HG03025 (cell line): ENCODE measurements around the gene ARMC3.
"Not testable (repeated sequence)": the region's sequence is repeated elsewhere in the genome, so short reads cannot be mapped to it uniquely, and the experiment has no call there.

ENCODE experiments used
- ATAC-seq: cut with Tn5 transposase; IDR thresholded peaks from one replicate; pipeline ENCODE4 v1.9.1; 2021; ENCODE audit warnings: mild to moderate bottlenecking, moderate library complexity; ENCODE audit not compliant: unreplicated experiment, low FRiP score

Gene ARMC3

DNA sequence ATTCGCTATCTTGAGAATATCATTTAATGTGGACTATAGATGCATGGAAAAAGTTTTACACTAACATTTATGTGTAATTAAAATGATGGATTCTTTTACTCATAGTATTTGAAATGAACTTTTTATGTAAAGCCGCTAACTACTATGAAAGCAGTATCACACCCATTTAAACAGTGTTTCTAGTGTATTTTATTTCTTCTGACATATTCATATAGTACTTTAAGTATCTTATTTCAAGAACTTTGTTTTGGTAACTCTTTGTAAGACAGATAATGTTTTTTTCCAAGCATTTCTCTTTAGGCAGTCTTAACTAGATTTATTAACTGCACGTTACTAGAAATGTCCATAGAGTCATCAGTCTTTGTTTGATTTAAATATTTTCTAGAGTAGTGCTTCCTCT is 12.5 kb upstream of the ARMC3 start:
- ATAC-seq: no peak

DNA sequence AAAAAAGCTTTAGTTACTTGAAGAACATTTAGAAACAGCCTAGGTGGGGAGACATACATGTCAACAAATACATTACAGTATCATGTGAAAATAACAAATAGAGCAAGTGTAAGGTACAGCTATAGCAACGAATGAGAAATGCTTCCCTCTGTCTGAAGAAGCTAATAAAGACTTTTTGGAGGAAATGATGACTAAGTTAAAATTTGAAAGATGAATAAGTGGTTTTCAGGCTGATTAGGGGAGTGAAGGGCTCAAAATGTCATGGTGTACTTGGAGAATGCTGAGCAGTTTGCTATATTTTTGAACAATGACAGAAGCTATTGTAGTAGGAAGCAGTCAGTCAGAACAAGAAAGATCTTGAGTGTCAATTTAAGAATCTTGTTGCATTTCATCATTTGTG is 2.8 kb upstream of the ARMC3 start:
- no peak for ATAC-seq

DNA sequence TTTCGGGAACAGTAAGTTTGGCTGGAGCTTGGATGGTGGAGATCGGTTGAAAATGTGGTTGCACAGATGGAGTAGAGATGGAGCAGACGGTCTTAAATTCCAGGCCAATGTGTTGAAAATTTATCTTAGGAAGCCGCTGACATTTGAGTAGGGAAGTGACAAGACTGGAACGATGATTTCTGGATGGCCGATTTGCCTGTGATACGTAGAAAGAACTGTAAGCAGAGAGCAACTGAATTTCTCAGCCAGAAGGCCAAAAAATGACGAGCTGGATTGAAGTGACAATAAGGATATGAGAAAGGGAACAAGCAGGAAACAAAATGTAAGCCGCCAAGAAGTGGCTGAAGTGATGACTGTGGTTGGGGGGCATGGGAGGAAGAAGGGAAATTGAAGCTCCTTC is 687 bp upstream of the ARMC3 start:
- ATAC-seq: no peak

DNA sequence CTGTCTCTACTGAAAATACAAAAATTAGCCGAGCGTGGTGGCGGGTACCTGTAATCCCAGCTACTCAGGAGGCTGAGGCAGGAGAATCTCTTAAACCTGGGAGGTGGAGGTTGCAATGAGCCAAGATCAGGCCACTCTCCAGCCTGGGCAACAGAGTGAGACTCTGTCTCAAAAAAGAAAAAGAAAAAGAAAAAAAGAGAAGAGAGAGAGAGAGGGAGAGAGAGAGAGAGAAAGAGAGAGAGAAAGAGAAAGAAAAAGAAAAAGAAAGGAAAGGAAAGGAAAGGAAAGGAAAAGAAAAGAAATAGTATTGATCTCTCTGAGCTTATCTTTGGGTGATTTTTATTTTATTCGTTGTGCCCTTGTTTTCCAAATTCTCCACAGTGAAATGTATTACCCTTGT is 1.2 kb downstream of the ARMC3 start:
- not testable (repeated sequence) for ATAC-seq

DNA sequence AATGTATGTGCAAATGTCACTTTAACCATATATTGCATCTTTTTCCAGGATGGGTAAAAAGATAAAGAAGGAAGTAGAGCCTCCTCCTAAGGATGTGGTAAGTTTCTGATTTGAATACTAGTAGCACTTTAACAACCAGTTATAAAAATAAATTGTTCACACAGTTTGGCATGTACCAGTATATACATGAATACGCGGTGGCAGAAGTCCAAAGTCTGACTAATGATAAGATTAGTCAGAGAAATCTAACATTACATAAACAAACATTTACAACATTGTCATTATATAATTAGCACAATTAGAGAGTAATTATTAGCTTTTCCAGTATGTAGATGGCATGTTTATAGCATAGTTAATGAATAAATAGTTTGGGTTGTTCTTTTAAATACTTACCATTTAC is 4.1 kb downstream of the ARMC3 start:
- ATAC-seq: no peak

DNA sequence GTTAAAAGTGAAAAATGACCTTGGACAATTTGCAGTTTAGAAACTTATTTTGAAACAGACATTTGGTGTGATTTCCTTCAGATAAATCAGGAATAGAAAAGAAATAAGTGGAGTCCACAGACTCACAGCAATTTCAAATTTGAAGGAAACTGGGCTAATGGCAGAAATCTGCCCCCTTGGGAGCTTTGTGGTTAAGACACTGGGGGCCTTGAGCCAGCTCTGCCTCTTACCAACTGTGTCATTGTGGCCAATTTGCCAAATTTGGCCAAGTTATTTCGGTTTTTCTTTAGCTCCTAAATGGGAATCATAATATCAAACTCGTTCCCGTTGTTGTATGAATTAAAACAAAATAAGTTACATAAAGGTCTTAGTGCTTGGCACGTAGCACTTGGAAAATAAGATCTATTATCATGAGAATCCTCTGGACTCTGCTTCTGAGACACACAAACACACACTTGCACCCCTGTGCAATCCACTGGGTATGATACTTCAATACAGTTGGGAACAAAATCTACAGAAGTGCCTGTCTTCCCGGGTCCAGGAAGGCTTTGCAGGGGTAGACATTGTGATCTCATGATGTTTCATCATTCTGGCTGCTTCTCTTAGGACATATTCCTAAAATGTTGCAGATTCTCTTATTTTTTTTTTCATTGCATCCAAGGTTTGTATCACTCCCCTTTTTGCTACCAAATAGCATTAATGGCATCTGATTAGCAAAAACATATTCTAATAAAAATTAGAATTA is 4.9 kb downstream of the ARMC3 start:
- ATAC-seq: no peak

DNA sequence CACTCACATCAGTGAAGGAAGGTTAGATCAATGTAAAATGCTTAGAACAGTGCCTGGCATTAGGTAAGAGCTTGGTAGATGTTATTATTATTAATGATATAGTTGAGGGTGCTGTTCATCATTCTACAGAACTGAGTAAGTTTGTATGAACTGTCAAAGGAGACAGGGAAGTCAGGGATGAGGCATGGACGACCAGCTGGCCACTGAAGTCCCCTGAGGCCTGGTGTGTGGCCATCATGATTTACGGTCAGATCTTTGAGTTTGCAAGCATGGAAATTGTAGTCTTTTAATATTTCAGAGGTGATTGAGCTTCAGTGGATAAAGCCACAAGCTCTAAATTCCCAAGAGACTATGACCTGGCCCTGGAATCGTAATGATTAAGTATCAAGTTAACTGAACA is 6.9 kb downstream of the ARMC3 start:
- ATAC-seq: no peak

DNA sequence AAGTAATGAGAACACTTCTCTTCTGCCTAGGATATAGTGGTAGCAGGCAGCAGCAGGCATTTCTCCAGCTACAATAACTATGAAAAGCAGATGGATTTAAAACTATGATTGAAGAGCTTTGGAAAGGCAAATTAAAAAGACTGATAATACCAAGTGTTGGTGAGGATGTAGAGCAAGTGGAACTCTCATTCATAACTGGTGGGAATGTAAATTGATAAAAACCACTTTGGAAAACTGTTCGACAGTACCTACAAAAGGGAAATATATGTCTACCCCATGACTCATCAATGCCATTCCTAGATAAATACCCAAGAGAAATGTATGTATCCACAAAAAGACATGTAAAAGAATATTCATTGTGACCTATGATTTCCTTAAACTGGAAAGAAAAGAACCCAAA is 14.6 kb downstream of the ARMC3 start:
- no peak for ATAC-seq

DNA sequence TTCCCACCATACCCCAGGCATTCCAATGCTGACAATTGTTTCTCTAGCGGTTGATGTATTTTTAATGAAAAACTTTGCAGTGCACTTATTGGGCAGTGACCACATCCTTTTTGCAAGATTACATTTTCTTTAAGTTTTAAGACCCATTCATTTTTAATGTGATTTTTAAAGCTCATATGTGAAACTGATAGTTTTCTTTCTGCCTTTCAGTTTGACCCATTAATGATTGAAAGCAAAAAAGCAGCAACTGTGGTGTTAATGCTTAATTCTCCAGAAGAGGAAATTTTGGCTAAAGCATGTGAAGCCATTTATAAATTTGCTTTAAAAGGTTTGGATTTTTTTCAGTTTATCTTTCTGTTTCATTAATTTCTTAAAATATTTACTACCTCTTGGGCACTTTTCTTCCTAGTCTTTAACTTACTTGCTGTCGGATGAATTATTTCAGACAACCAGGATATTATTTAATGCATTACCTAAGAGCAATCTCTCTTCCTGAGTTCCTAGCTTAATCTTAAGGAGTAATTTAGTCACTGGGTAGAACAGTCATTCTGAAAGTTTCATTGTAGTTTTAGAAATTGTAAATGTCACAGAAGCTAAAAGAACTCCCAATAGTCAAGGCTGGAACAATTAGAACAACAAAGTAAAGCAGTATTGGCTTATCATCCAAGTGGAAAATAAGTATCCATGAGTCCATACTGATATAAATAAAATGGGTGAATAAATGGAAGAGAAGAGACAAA is 18.3 kb downstream of the ARMC3 start:
- no peak for ATAC-seq

DNA sequence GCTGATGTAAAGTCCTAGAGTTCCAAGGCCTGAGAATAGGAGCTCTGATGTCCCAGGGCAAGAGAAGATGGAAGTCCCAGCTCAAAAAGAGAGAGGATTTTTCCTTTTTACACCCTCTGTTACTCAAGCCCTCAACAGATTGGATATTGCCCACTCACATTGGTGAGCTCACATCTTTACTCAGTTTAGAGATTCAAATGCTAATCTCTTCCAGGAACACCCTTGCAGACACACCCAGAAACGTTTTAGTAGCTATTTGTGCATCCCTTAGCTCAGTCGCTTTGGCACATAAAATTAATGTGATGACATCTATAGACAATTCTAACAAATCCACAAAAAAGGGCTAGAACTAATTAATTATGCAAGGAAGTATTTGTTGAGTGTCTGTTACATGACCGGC is 27.1 kb downstream of the ARMC3 start:
- no peak for ATAC-seq

DNA sequence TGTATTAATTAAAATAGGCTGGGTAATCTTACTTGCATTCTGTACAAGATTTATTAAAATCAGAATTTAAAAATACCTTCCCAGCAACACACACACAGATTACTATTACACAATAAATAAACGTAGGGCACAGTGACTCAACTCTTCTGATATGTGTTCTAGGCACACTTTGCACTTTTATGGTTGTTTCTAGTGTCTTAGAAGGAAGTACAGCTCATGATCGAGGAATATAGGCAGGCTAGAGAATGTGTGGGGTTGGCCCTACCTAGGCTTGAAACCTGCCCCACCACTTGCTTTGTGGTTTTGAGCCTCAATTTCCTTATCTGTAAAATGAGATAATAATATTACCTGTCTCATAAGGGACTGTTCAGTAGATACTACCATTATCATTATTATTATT is 30.5 kb downstream of the ARMC3 start:
- ATAC-seq: no peak

DNA sequence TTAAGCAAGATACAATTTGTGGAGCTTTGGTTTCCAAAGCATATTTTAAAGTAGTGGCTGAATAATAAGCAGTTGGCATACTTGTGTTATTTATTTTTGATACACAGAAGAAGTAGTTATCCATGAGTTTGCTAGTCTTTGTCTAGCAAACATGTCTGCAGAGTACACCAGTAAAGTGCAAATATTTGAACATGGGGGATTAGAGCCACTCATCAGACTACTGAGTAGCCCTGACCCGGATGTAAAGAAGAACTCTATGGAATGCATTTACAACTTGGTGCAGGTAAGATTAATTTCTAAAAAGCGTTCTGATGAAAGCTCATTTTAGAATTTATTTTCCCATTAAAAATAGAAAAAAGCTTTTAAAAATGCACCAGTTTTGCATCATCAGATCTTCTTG is 31.4 kb downstream of the ARMC3 start:
- no peak for ATAC-seq

DNA sequence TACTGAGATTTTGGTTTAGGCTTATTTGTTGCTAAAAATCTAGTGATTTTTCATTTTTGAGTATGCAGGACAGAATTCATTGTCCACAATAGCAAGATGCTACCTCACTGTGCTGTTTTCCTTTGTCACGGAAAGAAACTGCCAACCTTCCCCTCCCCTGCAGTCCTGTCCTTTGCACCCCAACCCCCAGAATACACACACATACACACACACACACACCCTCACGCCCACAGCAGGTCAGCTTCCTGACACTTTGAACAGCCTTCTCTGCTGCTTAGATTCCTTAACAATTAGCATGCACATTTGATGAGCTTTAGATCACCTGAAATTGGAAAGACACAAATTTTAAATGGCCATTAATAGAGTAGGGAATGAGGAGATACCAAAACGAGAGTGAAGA is 32.1 kb downstream of the ARMC3 start:
- ATAC-seq: no peak

DNA sequence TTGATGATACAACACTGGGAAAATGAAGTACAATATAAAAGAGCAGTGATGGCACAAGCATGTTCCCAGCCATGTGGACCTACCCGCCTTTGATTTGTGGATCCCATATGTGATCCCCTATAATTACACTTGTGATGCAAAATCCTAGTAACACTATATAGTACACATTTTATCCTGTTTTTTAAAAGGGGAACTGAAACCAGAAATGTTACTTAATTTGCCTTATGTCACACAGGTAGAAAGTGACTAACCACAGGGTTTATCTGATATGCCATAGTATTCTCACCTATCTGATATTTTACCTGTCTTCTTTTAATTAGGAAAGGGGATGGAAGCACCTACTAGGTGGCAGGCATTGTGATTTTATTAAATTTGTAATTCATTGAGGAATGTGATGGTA is 35.0 kb downstream of the ARMC3 start:
- no peak for ATAC-seq

DNA sequence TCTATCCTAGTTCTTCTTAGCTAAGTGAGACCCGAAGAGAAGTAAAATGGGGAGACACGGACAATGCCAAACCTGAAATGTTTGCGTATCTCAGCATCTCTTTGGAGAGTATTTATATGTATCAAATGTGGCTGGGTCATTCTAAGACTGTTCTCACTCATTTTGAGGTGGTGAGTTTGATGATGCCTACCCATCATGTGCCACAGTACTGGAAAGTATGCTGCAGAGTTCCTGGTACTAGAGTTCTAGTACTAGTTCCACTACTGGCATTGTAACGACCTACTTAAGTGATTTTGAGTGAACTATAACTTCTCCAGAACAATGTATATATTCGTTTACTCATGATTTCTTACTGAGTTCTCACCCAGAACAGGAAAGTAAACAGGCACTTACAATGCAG is 41.9 kb downstream of the ARMC3 start:
- ATAC-seq: no peak

DNA sequence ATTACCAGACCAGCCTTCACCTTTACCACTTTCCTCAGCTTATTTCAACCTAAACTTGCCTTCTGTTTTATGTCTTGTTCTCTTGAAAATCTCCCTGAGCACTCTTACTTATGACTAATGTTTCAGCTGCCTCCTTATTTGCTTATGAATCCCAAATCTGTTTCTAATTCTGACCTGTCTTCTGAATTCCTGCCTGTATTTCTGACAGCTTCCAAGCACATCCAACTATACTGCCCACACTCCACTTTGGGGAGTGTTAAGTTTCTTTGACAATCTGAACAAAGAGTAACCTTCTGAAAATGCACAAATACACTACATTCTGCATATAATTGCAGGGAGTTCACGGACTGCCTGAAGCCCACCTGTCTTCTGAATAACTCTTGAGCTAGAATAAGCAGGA is 48.7 kb downstream of the ARMC3 start:
- ATAC-seq: no peak

DNA sequence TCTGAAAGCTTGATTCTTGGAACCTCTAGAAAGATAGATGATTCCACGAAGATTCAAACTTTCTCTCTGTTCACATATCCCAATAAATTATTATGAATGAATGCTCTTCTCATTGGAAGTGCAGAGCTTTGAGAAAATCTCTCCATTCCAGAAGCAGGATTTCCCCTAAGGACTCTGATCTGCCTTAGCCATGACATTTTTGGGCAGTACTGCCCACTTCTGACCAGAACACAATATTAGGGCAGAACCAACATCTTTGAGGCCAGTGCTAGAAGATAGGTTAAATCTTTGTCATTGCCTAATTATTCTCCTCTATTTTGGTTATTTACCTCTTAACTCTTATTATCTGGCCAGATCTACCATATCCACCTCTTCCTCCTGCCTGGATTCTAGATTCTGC is 49.9 kb downstream of the ARMC3 start:
- ATAC-seq: no peak

DNA sequence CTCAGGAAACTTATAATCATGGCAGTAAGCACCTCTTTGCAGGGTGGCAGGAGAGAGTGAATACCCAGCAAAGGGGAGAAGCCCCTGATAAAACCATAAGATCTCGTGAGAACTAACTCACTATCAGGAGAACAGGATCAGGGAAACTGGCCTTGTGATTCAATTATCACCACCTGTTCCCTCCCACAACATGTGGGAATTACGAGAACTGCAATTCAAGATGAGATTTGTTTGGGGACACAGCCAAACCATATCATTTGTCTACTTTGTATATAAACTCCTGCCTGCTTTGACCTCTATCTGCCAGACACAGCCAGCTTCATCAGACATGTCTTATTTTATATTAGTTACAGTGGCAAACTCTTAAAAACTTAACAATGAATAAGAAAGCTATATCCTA is 50.4 kb downstream of the ARMC3 start:
- no peak for ATAC-seq

DNA sequence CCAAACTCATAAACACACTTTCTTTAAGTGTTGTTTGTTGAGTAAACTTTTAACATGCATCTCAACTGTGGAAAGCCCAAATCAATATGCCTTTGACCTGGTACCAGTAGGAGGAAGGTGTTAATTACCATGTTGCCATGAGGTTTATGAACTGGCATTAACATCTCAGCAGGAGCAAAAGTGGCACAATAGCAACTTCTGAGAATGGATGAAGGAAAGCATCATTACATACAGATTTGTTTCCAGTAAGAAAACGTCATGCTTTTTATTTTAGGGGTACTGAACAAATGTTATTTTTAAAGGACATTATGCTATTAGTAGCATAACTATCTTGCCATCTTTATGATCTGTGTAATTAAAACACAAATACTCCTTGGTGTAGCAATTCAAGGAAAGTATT is 51.1 kb downstream of the ARMC3 start:
- no peak for ATAC-seq

DNA sequence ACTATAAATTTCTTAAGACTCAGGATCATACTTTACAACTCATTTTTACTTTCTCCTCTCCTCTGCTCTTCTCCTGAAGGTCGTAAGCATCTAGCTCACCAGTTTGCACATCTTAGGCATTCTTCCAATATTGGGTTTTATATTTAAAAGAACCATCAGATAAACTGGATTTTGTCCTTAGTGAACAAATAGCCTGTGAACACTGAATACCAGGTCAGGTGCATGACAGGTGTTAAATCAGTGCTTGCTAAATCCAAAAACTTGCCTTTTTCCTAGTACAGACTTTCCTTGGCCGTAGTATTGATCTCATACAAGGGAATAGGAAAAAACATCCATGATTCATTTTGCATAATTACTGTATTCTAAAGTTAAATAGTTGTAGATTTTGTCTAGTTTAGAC is 53.0 kb downstream of the ARMC3 start:
- no peak for ATAC-seq

DNA sequence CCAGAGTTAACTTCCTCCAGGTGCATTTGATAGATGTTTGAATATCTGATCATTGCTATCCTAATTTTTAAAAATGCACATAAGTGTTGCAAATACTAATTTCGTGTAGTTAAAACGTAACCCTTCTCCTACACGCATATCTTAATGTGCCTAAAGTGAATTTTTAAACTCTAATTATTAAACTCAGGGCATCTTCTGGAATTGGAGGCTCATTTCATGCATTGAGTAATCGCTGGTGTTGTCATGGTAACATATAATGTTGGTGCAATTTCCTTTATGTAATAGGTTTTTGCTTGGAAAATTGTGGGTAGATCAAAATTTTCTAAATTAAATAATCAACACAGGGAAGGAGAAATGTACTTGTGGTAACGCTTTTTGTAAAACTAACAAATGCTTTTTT is 56.2 kb downstream of the ARMC3 start:
- ATAC-seq: no peak

DNA sequence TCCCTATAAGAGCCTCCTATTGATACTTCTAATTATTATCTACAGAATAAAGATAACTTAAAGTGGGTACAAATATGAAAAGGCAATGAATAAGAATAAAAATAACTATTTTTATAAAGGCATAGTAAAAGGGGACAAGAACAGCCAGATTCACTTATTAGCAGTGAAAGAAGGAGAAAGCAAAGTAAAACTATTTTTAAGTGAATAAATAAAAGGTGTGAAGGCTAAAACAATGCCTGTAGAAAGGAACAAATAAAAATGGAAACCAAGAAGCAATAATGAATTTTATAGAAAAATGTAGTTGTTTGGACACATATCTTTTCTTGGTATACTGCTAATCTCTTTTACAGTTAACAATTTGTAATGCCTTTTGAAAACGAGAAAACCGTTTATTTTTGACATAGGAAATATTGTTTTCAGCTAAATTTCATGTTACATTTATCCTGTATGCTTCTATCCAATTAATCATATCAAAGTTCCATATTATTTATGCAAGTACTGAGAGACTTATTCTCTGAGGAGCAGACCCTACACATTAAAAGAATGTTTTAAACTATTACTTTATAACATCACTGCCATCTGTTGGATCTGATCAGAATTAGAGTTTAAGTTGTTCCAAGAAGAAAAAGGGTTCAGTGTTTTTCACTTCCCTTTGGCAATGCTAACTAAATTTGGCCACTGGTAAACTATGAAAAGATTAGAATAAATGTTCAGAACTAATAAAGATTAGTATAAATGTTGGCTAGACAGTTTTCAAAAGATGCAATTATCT is 59.1 kb downstream of the ARMC3 start:
- ATAC-seq: no peak
